Kasumi-1 (cell line): ENCODE measurements around the gene SNX20.

Source experiments
- DNase-seq, 2 experiments: peaks; one replicate each; lab custom pipeline; 2025; lab: John Stamatoyannopoulos, UW

The SNX20 gene

GRCh38 chr16:50705436-50706110 lies 24.5 kb upstream of the SNX20 start:
- DNase-seq = no peak

- no peak for DNase-seq
These were observed 23.1 kb upstream of the SNX20 start for GRCh38 chr16:50704245-50704644.

- DNase-seq = peak; percentile 53 to 63
These were observed 21.6 kb upstream of the SNX20 start for GRCh38 chr16:50702725-50703124.

- no peak for DNase-seq
These were observed 18.4 kb upstream of the SNX20 start for GRCh38 chr16:50699326-50700159.

- DNase-seq = no peak
These were observed 17.0 kb upstream of the SNX20 start for GRCh38 chr16:50697881-50698767.

GRCh38 chr16:50697421-50697715 lies 16.3 kb upstream of the SNX20 start:
- DNase-seq = no peak

GRCh38 chr16:50696575-50697420 lies 15.7 kb upstream of the SNX20 start:
- DNase-seq = no peak

- DNase-seq = no peak
These were observed 15.0 kb upstream of the SNX20 start for GRCh38 chr16:50696126-50696525.

- peak; percentile 42 to 55 for DNase-seq
These were observed 14.2 kb upstream of the SNX20 start for GRCh38 chr16:50695017-50696000.

- no peak for DNase-seq
These were observed 13.1 kb upstream of the SNX20 start for GRCh38 chr16:50694206-50694605.

- DNase-seq = no peak
These were observed 12.1 kb upstream of the SNX20 start, which contains the start of gene NOD2 for GRCh38 chr16:50692999-50693781. TSS of gene NOD2 (plus strand) at chr16:50693606. CDS start at chr16:50699496, 5,890 bp downstream.

GRCh38 chr16:50692644-50692998 lies 11.5 kb upstream of the SNX20 start:
- no peak for DNase-seq

- DNase-seq = no peak
These were observed 9.1 kb upstream of the SNX20 start for GRCh38 chr16:50690177-50690576.

GRCh38 chr16:50688867-50689266 lies 7.8 kb upstream of the SNX20 start:
- no peak for DNase-seq

GRCh38 chr16:50688083-50688482 lies 7.0 kb upstream of the SNX20 start:
- no peak for DNase-seq

GRCh38 chr16:50685462-50686063 lies 4.5 kb upstream of the SNX20 start:
- DNase-seq = no peak

- no peak for DNase-seq
These were observed 3.8 kb upstream of the SNX20 start for GRCh38 chr16:50684823-50685461.

- DNase-seq = peak; percentile 68 to 69
These were observed 2.7 kb upstream of the SNX20 start for GRCh38 chr16:50683689-50684374.
